Psoas muscle (tissue), 8 donors: ENCODE measurements around the gene HAP1. TPM values are rescaled to one million over a fixed set of nuclear protein-coding genes. Genes with fewer than 3 reads are reported as not detected.
A peak's percentile ranks its signal among the peaks of the same experiment; 100 is the strongest.

Source experiments
- ATAC-seq, 4 donors: fragments of 200-7000 bp; cut with Tn5 transposase; one replicate each; pipeline ENCODE4 v1.9.1; 2020; ENCODE audit warnings: moderate library complexity in 3 of 4, mild to moderate bottlenecking in 2 of 4
- DNase-seq, 2 donors: peaks; one replicate each; pipeline ENCODE4 v3.0.0-alpha.2; 2020
- H3K27ac ChIP-seq: fragments of 200-600 bp; one replicate; pipeline ENCODE4 v1.8.0; 2022
- H3K27me3 ChIP-seq, 3 donors: fragments of 200-600 bp in 1 of 3; one replicate each; pipeline versions ENCODE4 v1.6.1 to v1.8.0; 2013 to 2022; ENCODE audit warnings: low read length in 2 of 3, mild to moderate bottlenecking in 2 of 3, moderate library complexity in 1 of 3; ENCODE audit not compliant: insufficient read depth in 3 of 3
- H3K36me3 ChIP-seq, 2 donors: fragments of 200-600 bp in 1 of 2; one replicate each; pipeline versions ENCODE4 v1.6.1 to v1.8.0; 2013 to 2022; ENCODE audit warnings: low read depth in 1 of 2, mild to moderate bottlenecking in 1 of 2, moderate library complexity in 1 of 2; ENCODE audit not compliant: insufficient read depth in 1 of 2
- H3K4me1 ChIP-seq: fragments of 200-600 bp; one replicate; pipeline ENCODE4 v1.8.0; 2022
- H3K4me3 ChIP-seq: fragments of 200-600 bp; one replicate; pipeline ENCODE4 v1.8.0; 2022; ENCODE audit warnings: mild to moderate bottlenecking
- H3K9me3 ChIP-seq: fragments of 200-600 bp; one replicate; pipeline ENCODE4 v1.8.0; 2022
- WGBS, 3 donors: extraction: QIAGEN DNeasy Blood & Tissue Kit; methylation state at CpG; one replicate each; pipeline versions ENCODE4 v1.1.6 to v1.1.7; 2013; 5-methylcytosine and 5-hydroxymethylcytosine counted together
- intact Hi-C, 2 donors: fragments of 100-400 bp; cut with DNase I; formaldehyde crosslinking; loops; one replicate each; pipeline versions ENCODE4 v1.11.0 to v1.14.2; 2022
- polyA plus RNA-seq, 3 donors: library from polyadenylated mRNA; stranded (reverse); fragments of 200-250 nt; gene quantifications; one replicate each; pipeline ENCODE4 v1.2.3, GENCODE V29; 2013
- total RNA-seq, 4 donors: library from RNA; stranded (reverse); fragmentation: NEBNext Ultra II Directional in 2 of 4; extraction: Animal tissue kit (Norgen Biotek cat#: 25700) in 2 of 4; gene quantifications; one replicate each; pipeline versions ENCODE4 v1.2.1 to v1.2.4, GENCODE V29; 2021 to 2023
- TF ChIP-seq, protein P1 (sequence below): fragments of 200-600 bp; IDR thresholded peaks from one replicate; pipeline ENCODE4 v1.8.0; 2022; ENCODE audit warnings: antibody characterized with exemption
- donor health status: healthy with polysubstance abuse.
- donor health status: DM: no; HTN: no; CAD: no; lungs with moderate emphysema.
- donor health status: Bipolar disorder and iron deficiency.
- donor health status: healthy.
- donor health status: DM: yes; HTN: yes; CAD: no.
- donor health status: DM: no; HTN: no; CAD: no.
- donor health status: DM: no; HTN: no; CAD: no.
- donor health status: DM: yes; HTN: yes; CAD: no.

The HAP1 gene
- total and polyA plus RNA-seq, 7 donors = under 0.01 to 0.14 (median 0.03) TPM; not detected in 2

DNA sequence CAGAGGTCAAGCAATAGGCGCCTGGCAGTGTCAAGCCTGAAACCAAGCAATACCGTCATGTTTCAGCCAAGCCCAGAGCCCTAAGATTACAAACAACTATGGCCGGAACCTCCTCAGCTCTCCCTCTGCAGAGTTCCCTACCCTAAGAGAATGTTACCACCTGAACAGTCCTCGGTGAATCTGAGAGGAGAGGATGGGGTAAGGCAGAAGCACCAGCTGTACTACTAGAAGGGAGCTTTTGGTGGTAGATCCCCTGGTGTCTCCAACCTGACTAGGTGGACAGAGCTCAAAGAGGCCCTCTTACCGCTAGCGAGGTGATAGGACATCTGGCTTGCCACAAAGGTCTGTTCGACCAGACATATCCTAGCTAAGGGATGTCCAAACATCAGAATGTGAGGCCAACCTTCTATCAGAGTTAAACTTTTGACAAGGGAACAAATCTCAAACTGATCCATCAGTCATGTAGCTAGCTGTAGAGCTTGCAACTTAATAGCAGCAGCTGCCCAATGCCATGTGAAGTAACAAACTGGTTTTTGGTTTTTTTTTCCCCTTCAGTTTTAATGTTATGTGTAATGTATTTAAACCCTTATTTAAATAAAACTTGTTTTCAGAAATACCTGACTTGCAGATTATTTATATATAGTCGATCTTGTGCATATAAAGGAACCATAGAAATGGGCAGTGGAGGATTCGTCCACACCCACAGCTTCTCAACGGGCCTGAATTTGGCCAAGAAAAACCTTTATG is 43.2 kb downstream of the HAP1 start:
- intact Hi-C loops = no loop called here
- ATAC-seq = no peak
- Histone ChIP-seq H3K27me3 (no peaks in the 10 kb centered on the region), H3K9me3 (no peaks in the 10 kb centered on the region), H3K4me1 (peaks cover 39% of the 10 kb centered on the region), H3K36me3 (peaks cover 18 to 60% of the 10 kb centered on the region in 2 donors), H3K27ac (peak overlapping the region; percentile 100), H3K4me3 (peak overlapping the region; percentile 87)
- no peak for DNase-seq
- WGBS, 3 donors = 59 to 79% (median 66%) methylated on average over 10 of the region's 10 CpGs
- TF ChIP-seq, protein P1, sequence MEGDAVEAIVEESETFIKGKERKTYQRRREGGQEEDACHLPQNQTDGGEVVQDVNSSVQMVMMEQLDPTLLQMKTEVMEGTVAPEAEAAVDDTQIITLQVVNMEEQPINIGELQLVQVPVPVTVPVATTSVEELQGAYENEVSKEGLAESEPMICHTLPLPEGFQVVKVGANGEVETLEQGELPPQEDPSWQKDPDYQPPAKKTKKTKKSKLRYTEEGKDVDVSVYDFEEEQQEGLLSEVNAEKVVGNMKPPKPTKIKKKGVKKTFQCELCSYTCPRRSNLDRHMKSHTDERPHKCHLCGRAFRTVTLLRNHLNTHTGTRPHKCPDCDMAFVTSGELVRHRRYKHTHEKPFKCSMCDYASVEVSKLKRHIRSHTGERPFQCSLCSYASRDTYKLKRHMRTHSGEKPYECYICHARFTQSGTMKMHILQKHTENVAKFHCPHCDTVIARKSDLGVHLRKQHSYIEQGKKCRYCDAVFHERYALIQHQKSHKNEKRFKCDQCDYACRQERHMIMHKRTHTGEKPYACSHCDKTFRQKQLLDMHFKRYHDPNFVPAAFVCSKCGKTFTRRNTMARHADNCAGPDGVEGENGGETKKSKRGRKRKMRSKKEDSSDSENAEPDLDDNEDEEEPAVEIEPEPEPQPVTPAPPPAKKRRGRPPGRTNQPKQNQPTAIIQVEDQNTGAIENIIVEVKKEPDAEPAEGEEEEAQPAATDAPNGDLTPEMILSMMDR = no peak

DNA sequence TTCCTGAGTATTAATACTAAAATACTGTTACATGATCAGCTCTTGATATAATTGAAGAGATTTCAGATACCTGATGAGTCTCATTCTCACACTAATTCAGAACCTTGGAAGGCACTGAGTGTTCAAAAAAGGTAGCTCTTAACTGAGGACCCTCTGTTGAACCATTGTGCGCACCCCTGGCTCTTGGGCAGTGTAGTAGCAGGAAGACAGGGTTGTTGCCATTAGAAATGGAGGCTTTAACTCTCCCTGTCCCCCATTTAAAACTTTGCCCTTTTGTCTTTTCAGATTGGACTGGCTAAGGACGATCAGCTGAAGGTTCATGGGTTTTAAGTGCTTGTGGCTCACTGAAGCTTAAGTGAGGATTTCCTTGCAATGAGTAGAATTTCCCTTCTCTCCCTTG is 43.9 kb downstream of the HAP1 start:
- H3K36me3 ChIP-seq = peaks cover 18 to 60% of the 10 kb centered on the region in 2 donors
- intact Hi-C loops = no loop called here
- TF ChIP-seq, protein P1 = no peak
- H3K9me3 ChIP-seq = no peaks in the 10 kb centered on the region
- ATAC-seq (no peak), DNase-seq (no peak)
- peak overlapping the region; percentile 100 for H3K27ac ChIP-seq
- no peaks in the 10 kb centered on the region for H3K27me3 ChIP-seq
- 63 to 72% (median 64%) methylated on average over 2 of the region's 2 CpGs for WGBS, 3 donors
- peaks cover 32% of the 10 kb centered on the region for H3K4me1 ChIP-seq
- peak overlapping the region; percentile 87 for H3K4me3 ChIP-seq

DNA sequence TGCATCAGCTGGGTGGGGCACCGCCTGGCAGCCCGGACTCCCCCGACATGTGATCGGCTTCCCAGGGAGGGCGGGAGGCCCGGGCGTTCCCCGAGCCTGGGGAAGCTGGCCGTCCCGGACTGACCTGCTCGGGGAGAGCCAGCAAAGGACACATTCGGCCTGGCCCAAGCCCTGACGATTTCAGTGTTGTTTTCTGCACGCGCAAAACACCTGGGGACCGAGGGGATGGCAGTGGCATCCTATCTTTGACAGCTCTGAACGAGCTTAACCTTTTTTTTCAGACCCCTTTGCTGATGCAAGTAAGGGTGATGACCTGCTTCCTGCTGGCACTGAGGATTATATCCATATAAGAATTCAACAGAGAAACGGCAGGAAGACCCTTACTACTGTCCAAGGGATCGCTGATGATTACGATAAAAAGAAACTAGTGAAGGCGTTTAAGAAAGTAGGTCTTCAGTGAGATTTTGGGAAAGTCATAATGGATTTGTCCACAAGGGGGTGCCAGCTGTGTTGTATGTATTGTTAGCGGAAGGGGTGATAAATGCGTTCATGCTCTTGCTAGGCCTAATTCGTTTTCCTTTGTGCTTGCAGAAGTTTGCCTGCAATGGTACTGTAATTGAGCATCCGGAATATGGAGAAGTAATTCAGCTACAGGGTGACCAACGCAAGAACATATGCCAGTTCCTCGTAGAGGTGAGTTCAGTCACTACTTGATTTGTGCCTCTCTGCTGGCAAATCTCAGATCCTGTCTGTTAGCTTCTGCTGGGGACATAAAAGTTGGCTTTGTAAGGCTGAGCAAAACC is 44.7 kb downstream of the HAP1 start:
- peak overlapping the region; percentile 100 for H3K27ac ChIP-seq
- no peaks in the 10 kb centered on the region for H3K9me3 ChIP-seq
- peak overlapping the region; percentile 87 for H3K4me3 ChIP-seq
- DNase-seq (no peak), ATAC-seq (no peak)
- H3K4me1 ChIP-seq = peaks cover 31% of the 10 kb centered on the region
- TF ChIP-seq, protein P1 = peak; percentile 58
- WGBS, 3 donors = 2 to 4% (median 2%) methylated on average over 27 of the region's 27 CpGs
- intact Hi-C loops = no loop called here
- peaks cover 18 to 53% of the 10 kb centered on the region in 2 donors for H3K36me3 ChIP-seq
- H3K27me3 ChIP-seq = no peaks in the 10 kb centered on the region

DNA sequence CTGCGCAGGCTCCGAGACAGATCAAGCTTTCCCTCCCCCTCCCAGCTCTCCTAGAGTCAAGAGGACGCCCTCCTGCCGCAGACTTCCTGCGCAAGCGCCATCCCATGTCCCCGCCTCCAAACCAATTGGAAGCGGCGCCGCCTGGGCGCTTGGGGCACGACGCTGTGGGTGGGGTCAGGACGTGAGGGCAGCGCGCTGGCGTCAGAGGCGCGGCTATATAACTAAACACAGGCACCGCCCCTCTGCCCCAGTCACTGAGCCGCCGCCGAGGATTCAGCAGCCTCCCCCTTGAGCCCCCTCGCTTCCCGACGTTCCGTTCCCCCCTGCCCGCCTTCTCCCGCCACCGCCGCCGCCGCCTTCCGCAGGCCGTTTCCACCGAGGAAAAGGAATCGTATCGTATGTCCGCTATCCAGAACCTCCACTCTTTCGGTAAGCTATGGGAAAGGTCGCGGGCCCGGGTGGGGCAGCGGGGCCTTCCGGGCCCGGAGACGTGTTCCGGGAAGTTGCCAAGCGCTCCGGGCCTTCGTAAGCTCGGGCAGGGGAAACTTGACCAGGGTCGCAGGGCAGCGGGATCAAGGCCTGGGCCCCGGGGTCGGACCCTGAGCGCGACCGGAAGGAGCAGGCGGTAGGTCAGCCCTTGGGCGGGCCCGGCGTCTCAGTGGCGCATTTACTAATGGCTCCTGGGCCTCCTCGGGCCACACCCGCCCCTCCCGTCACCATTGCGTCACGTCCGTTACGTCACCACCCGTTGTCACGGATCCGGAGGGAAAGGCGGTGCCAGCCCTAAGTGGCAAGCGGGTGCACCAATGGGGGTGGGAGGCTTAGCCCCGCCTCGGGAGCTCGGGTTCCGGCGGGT is 45.6 kb downstream of the HAP1 start, which contains the start of gene EIF1:
Gene EIF1, plus strand, starts transcription at position 245 of the 856 bp plus-strand sequence. Its CDS starts 154 bp downstream, at position 399.
- peaks cover 31% of the 10 kb centered on the region for H3K4me1 ChIP-seq
- WGBS, 3 donors = 0% methylated on average over 70 to 81 of the region's 81 CpGs
- peak; percentile 100 for DNase-seq
- intact Hi-C loops = no loop called here
- TF ChIP-seq, protein P1 = no peak
- no peaks in the 10 kb centered on the region for H3K9me3 ChIP-seq
- no peaks in the 10 kb centered on the region for H3K27me3 ChIP-seq
- H3K36me3 ChIP-seq = peaks cover 15 to 45% of the 10 kb centered on the region in 2 donors
- peak within 1 kb of the TSS; percentile 100 for H3K27ac ChIP-seq
- peak; percentile 84 to 88 (median 86) for ATAC-seq
- H3K4me3 ChIP-seq = peak within 1 kb of the TSS; percentile 87
